HG02973 (cell line): ENCODE data around the gene GRM8.

Experiments used
- ATAC-seq: cut with Tn5 transposase; IDR thresholded peaks from one replicate; pipeline ENCODE4 v1.9.1; 2021; ENCODE audit warnings: moderate library complexity; ENCODE audit not compliant: unreplicated experiment

The GRM8 gene

GRCh38 chr7:126750207-126750911, 502.4 kb downstream of the GRM8 start:
- ATAC-seq = no peak

DNA sequence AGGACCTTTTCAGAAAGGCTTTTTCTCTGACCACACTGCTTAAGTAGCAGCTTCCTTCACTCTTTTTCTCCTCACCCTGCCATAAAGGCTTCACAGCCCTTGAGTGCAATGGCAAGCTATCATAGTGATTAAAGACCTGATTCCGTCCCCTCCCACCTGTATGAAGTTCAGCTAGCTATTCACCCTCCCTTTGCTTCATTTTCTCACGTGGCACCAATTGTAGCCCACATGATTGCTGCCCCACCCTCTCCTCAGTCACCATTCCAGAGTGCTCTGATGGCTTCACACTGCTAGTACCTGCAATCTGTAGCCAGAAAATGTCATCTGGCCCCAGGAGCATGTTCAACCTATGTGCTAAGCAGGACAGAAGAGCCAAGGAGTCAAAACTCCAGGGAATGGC, 523.8 kb downstream of the GRM8 start:
- no peak for ATAC-seq

- ATAC-seq = no peak
Measured at GRCh38 chr7:126727930-126728391, 524.8 kb downstream of the GRM8 start.

GRCh38 chr7:126723966-126724544, 528.7 kb downstream of the GRM8 start:
- no peak for ATAC-seq

GRCh38 chr7:126720232-126720631, 532.5 kb downstream of the GRM8 start:
- ATAC-seq = peak; percentile 98

DNA sequence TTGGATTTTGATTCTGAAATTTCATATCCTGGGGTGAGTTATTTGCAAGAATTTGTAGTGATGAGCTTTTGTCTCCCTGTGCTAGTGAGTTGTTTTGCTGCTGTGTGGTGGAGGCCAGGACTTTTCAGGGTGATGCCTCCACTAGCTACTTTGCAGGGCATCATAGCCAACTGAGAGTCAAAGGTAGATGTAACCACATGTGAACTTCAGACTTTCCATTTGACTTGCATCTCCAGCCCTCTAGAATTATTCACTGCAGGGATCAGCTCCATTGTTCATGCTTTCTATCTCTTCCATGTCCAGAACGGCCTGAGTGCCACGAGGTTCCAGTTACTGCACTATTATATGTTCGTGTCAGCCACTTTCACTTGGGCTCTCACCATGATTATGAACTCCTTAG, 534.3 kb downstream of the GRM8 start:
- ATAC-seq = no peak

DNA sequence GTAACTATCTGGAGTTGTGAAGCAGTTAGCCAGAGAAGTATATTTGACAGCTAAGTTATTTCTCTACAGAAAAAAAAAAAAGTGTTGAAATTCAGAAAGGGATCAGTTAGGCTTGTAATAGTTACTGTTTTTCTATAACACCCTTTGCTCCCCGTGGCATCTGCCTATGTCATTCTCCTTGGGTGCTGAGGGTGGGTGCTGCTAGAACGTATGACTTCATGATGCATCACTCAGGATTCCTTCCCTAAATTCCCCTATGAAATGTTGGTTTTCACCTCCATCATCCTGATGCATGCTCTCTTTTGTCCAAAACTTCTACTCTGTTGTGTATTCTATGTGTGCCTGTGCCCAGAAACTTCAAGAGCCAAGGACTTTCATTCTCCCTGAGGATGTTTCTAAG, 536.4 kb downstream of the GRM8 start:
- ATAC-seq = no peak

DNA sequence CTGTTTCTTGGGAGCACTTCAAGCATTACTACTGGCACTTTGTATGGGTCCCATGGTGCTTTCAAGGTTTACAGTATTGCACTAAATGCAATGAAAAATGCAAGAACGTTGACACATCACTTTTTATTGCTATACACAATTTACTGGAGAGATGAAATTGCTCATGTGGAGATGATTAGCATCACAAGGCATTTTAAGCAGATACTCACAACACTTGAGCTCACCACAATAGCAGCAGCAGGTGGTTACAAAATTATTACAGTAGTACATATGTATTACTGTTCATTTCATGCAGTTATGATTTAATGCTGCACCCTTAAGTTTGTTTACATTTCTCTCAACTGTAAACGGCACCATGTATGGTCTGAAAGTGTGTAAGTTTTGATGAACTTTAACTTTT, 537.7 kb downstream of the GRM8 start:
- no peak for ATAC-seq

DNA sequence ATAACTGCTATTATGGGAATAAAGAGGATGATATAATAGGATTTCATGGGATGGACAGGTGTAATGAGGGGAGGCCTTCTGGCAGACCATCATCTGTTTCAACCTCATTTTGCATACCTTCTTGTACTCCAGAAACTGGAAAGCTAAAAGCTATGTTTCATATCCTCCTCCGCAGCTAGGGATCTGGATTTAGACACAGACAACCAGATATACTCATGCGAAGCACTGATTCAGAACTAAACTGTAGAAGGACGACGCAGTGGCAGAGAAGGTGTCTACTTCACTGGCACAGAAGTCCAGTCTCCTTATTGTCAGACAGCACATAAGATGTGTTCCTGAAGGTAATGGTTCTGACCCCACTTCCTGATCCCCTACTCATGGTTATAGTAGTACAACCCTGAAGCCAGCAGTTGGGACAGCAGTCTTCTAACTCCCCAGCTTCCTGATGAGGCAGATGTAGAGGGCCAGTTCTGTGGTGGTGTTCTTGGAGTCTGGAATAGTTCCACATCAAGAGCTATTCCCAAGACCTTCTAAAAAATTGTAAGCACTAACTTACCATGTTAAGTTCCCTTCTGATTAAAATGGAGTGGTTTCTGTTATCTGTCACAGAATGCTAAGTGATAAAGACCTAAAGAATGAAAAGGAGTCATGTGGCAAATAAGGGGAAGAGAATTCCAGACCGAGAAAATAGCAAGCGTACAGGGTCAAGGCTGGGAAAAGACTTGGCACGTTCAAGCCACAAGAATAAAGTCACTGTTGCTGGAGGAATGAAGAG, 550.3 kb downstream of the GRM8 start:
- peak; percentile 50 for ATAC-seq

DNA sequence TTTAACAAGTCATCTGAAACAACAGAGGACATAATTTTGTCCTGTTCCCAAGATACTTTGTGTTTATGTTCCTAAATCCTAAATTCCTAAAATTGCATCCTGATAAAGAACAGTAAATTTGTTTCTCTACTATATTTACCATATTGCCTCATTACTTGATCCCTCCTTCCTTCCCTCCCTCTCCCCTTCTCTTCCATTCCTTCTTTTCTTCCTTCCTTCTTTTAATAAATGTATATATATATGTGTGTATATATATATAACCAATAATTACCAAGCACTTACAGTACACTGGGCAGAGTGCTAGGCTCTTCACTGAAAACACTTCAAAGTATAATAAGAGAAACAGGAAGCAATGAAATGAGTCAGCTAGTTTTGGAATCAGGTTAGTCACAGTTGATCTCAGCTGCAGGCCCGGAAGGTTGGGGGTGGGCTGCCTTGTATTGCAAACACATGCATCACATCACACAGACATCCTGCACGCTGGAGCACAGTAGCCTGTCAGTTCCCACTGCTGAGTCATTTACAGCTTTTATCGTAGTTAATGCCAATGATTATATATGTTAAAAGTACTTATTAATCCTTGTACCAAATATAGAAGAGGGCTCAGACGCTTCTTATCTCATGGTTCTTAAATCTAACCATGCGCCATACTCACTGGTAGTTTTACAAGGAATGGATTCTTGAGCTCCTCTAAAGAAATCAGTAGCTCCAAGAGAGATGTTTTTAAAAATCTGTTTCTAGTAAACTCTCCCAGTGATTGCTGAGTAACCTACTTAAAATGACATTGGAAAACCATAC, 551.7 kb downstream of the GRM8 start:
- ATAC-seq = peak; percentile 95

DNA sequence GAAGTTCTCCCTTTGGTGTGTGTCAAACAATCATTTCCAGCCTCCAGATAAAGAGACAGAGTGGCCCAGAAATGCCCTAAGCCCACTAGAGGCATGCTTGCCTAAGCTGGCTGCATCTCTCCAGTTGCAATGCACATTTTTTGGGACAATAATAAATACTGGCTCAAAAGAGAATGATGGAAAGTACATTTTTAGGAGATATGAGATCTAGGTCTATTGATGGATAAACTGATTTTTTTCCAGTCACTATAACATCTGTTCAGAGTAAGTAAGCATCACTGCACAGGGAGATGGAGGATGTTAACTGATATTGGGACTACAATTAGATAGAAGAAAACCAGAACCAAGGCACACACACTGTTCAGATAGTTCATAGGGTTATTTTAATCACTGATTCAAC, 553.0 kb downstream of the GRM8 start:
- ATAC-seq = no peak

GRCh38 chr7:126698909-126699308, 553.8 kb downstream of the GRM8 start:
- no peak for ATAC-seq

DNA sequence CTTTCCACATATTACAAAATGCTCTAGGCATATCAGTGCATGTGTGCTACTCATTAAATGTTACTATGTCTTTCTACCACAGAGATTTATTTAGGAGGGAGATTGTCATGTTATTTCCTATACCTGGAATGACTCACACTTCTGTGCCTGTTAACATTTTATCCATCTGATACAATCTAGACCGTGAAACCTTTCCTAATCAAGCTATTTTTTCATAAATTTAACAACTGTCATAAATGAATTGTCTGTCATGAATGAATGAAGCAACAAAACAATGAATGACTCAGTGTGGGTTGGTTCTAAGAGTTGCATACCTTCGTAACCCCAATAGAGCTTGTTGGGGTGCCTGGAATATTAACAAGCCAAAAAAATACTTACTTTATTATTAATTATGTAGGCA, 554.3 kb downstream of the GRM8 start:
- ATAC-seq = no peak

DNA sequence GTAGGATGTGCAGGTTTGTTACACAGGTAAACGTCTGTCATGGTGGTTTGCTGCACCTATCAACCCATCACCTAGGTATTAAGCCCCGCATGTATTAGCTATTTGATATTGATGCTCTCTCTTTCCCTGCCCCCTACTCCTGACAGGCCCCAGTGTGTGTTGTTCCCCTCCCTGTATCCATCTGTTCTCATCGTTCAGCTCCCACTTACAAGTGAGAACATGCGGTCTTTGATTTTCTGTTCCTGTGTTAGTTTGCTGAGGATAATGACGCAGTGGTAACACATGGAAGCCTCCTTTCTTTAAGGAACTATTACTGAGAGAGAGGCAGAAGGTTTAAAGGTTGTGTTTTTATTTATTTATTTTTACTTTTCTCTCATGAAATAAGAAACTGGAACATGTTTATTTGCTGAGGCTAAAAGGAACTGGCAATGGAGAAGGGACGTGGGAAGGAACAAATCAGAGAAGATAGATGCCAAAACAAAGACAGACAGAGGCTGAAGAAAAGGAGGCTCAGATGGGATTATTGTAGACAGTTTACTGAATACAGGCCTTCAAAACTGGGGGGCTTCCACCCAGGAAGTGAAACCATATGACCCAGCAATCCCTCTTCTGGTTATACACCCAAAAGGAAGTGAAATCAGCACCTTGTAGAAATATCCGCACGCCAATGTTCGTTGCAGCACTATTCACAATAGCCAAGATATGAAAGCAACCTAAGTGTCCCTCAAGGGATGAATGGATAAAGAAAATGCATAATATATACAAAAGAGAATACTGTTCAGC, 556.3 kb downstream of the GRM8 start:
- no peak for ATAC-seq

DNA sequence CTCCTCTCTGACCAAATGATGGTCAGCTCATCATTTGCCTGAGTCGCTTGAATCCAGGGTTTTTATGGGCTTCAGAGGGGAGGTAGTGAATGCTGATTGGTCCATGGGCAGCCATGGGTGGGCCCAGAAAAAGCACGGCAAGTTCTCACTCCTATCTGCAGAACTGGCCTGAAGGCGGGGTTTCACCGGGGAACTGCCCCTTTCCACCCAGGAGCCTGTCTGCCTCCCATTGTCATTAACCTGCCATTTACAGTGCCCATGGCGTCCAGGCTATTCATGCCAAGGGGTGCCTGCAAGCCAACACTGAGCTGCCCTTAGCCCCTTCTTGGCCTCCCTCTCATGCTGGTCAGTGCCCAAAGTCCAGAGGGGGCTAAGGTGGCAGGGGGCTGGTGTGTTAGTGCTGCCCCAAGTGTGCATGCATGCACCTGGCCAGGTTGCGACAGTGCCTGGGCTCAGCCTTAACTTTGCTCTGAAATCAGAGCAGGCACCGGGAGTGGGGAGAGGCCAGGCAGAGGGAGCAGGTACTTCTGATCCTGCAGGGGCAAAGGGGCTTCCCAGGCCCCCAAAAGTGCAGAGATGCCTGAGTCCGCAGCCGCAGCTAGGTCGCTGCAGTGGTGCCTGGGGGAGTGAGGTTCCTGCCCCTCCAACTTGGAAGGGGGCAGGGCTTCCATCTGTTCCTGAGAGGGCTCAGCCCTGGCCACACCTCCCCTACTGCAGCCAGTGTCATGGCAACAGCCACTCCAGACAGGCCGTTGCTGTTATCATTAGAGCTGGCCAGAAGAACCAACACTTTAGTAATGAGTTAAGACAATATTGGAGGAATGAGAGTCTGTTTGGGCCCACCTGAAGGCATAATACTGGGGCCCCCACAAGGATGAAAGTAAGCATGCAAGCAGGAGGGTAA, 561.6 kb downstream of the GRM8 start:
- no peak for ATAC-seq

GRCh38 chr7:126690104-126690503, 562.6 kb downstream of the GRM8 start:
- no peak for ATAC-seq

GRCh38 chr7:126689037-126689436, 563.7 kb downstream of the GRM8 start:
- ATAC-seq = no peak

- ATAC-seq = no peak
Measured at GRCh38 chr7:126686474-126686873, 566.3 kb downstream of the GRM8 start.

DNA sequence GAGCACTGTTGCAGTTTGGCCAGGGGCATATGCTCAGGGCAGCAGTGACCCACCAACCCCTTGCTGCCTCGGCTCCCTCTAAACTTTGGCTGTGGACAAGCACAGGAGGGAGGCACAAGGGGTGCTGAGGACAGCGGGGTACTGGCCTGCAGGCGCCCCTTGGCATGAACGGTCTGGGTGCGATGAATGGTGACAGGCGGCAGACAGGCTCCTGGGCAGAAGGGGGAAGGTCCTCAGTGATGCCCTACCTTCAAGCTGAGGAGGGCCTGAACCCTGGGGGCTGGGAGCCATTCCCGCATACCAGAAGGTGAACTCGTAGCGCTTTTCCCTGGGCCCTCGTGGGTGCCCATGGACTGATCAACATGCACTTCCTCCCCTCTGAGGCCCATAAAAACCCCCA, 567.1 kb downstream of the GRM8 start:
- no peak for ATAC-seq
